ENCODE results near the gene DGKD. TPM values are rescaled to one million over a fixed set of nuclear protein-coding genes. Genes with fewer than 3 reads are reported as not detected.

The DGKD gene
- total RNA-seq, 1 donor from 2014 or later = 72.5 TPM

- Mint-ChIP-seq H3K27me3 (no peaks in the 10 kb centered on the region), H3K4me1 (ENCODE audit: unreplicated experiment) (peaks cover 31% of the 10 kb centered on the region), H3K9me3 (no peaks in the 10 kb centered on the region), H3K36me3 (peaks cover 5% of the 10 kb centered on the region), H3K27ac (no peak overlapping the region), H3K4me3 (no peak overlapping the region)
- TF ChIP-seq, protein P1, sequence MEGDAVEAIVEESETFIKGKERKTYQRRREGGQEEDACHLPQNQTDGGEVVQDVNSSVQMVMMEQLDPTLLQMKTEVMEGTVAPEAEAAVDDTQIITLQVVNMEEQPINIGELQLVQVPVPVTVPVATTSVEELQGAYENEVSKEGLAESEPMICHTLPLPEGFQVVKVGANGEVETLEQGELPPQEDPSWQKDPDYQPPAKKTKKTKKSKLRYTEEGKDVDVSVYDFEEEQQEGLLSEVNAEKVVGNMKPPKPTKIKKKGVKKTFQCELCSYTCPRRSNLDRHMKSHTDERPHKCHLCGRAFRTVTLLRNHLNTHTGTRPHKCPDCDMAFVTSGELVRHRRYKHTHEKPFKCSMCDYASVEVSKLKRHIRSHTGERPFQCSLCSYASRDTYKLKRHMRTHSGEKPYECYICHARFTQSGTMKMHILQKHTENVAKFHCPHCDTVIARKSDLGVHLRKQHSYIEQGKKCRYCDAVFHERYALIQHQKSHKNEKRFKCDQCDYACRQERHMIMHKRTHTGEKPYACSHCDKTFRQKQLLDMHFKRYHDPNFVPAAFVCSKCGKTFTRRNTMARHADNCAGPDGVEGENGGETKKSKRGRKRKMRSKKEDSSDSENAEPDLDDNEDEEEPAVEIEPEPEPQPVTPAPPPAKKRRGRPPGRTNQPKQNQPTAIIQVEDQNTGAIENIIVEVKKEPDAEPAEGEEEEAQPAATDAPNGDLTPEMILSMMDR (conservative IDR thresholded peaks at IDR 0.05) = no peak
- DNase-seq (ENCODE audit: extremely low spot score, unreplicated experiment) = peak; percentile 34
Observed at GRCh38 chr2:233418052-233418760, 63.9 kb downstream of the DGKD start.

DNA sequence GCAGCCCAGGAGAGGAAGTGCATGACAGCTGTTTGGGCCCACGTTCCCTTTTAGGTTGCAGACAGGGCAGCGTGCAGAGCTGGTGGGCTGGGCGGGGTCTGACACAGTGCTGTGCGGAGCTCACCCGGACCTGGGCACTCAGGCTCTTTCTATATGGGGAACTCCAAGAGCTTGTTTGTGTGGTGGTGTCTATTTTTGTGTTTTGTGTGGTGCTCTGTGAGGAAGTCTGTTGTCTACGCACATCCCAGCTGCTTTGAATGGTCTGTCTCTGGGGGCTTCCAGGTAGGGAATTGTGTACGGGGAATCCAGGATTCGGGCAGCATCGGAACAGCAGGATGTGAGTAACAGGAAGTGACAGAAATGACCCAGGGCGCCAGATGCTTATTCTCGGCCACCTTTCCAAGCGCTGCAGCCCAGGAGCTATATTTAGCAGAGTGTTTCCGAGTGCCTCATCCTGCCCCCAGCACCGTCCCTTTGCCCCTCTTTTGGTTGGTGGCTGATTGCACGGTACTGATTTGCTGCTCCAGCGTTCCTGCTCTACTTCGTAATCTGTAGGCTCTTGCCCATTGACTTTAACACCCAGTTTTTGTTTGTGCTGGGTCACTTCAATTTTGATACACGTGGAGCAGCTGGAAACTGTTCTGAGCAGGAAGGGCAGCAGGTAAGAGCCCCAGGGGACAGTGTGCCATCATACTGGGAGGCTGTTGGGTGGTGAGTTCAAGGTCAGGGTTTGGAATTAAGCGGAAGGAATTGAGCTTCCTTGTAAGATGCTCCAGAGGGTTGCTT lies 64.7 kb downstream of the DGKD start:
- no peaks in the 10 kb centered on the region for H3K27me3 Mint-ChIP-seq
- peaks cover 5% of the 10 kb centered on the region for H3K36me3 Mint-ChIP-seq
- TF ChIP-seq, protein P1 (conservative IDR thresholded peaks at IDR 0.05) = no peak
- peak; percentile 44 for DNase-seq (ENCODE audit: extremely low spot score, unreplicated experiment)
- peak overlapping the region; percentile 53 for H3K4me3 Mint-ChIP-seq
- H3K27ac Mint-ChIP-seq = no peak overlapping the region
- H3K9me3 Mint-ChIP-seq = no peaks in the 10 kb centered on the region
- peaks cover 31% of the 10 kb centered on the region for H3K4me1 Mint-ChIP-seq (ENCODE audit: unreplicated experiment)

GRCh38 chr2:233419602-233420391 lies 65.5 kb downstream of the DGKD start:
- TF ChIP-seq, protein P1 (conservative IDR thresholded peaks at IDR 0.05) = no peak
- Mint-ChIP-seq H3K36me3 (peaks cover under 1% of the 10 kb centered on the region), H3K9me3 (no peaks in the 10 kb centered on the region), H3K4me3 (peak overlapping the region; percentile 53), H3K27me3 (no peaks in the 10 kb centered on the region), H3K27ac (no peak overlapping the region), H3K4me1 (ENCODE audit: unreplicated experiment) (peaks cover 31% of the 10 kb centered on the region)
- DNase-seq (ENCODE audit: extremely low spot score, unreplicated experiment) = peak; percentile 43

- TF ChIP-seq, protein P1 (conservative IDR thresholded peaks at IDR 0.05) = no peak
- H3K27ac Mint-ChIP-seq = peak overlapping the region; percentile 85
- no peaks in the 10 kb centered on the region for H3K9me3 Mint-ChIP-seq
- peak overlapping the region; percentile 46 for H3K4me3 Mint-ChIP-seq
- no peaks in the 10 kb centered on the region for H3K36me3 Mint-ChIP-seq
- peak; percentile 57 for DNase-seq (ENCODE audit: extremely low spot score, unreplicated experiment)
- no peaks in the 10 kb centered on the region for H3K27me3 Mint-ChIP-seq
- peaks cover 29% of the 10 kb centered on the region for H3K4me1 Mint-ChIP-seq (ENCODE audit: unreplicated experiment)
Observed at GRCh38 chr2:233421091-233421816, 67.0 kb downstream of the DGKD start.

GRCh38 chr2:233422050-233422639 lies 67.9 kb downstream of the DGKD start:
- H3K4me1 Mint-ChIP-seq (ENCODE audit: unreplicated experiment) = peaks cover 25% of the 10 kb centered on the region
- H3K27me3 Mint-ChIP-seq = no peaks in the 10 kb centered on the region
- peak; percentile 54 for DNase-seq (ENCODE audit: extremely low spot score, unreplicated experiment)
- H3K27ac Mint-ChIP-seq = peak overlapping the region; percentile 85
- H3K4me3 Mint-ChIP-seq = peak overlapping the region; percentile 41
- peaks cover 5% of the 10 kb centered on the region for H3K36me3 Mint-ChIP-seq
- peaks cover 6% of the 10 kb centered on the region for H3K9me3 Mint-ChIP-seq
- TF ChIP-seq, protein P1 (conservative IDR thresholded peaks at IDR 0.05) = no peak
